Fibroblast of lung (primary cell): ENCODE data around the gene SLC35G1. TPM values are rescaled to one million over a fixed set of nuclear protein-coding genes. Genes with fewer than 3 reads are reported as not detected.

Experiments
- DNase-seq, 2 donors: peaks; one replicate each; pipeline versions ENCODE4 v3.0.0 to v3.0.0-alpha.2; 2010; ENCODE audit warnings: low read depth in 2 of 2
- H2AFZ ChIP-seq: 2 replicates; pipeline ENCODE4 v1.5.1; 2012; ENCODE audit warnings: low read length, control low read depth, inconsistent platforms
- H3K27ac ChIP-seq: 2 replicates; pipeline ENCODE4 v1.5.1; 2011; ENCODE audit warnings: low read length, control low read depth; ENCODE audit not compliant: insufficient read depth
- H3K27me3 ChIP-seq: 2 replicates; pipeline ENCODE4 v1.5.1; 2011; ENCODE audit warnings: mild to moderate bottlenecking, low read length; ENCODE audit not compliant: control insufficient read depth, insufficient read depth
- H3K36me3 ChIP-seq: 2 replicates; pipeline ENCODE4 v1.5.1; 2011; ENCODE audit warnings: low read length; ENCODE audit not compliant: control insufficient read depth, insufficient read depth
- H3K4me1 ChIP-seq: 2 replicates; pipeline ENCODE4 v1.5.1; 2011; ENCODE audit warnings: low read length; ENCODE audit not compliant: control insufficient read depth, insufficient read depth; ENCODE audit errors: extremely low read depth
- H3K4me2 ChIP-seq: 2 replicates; pipeline ENCODE4 v1.5.1; 2011; ENCODE audit warnings: low read length, control low read depth; ENCODE audit not compliant: insufficient read depth; ENCODE audit errors: extremely low read depth
- H3K4me3 ChIP-seq, 4 experiments: fragments of 200-600 bp in 1 of 4; sonication (generic) in 1 of 4; replicated peaks in 1 of 4; 2 replicates each; pipeline ENCODE4 v1.5.1; 2011 to 2016; ENCODE audit warnings: low read length in 4 of 4, low read depth in 3 of 4, mild to moderate bottlenecking in 3 of 4, control low read depth in 2 of 4, inconsistent platforms in 1 of 4, mixed read lengths in 1 of 4; ENCODE audit not compliant: insufficient read depth in 1 of 4; ENCODE audit errors: control extremely low read depth in 1 of 4
- H3K79me2 ChIP-seq: 2 replicates; pipeline ENCODE4 v1.5.1; 2012; ENCODE audit warnings: mild to moderate bottlenecking, low read length, inconsistent platforms; ENCODE audit not compliant: control insufficient read depth, insufficient read depth
- H3K9ac ChIP-seq: 2 replicates; pipeline ENCODE4 v1.5.1; 2011; ENCODE audit warnings: mild to moderate bottlenecking, low read length, control low read depth; ENCODE audit not compliant: insufficient read depth
- H3K9me3 ChIP-seq: 2 replicates; pipeline ENCODE4 v1.5.1; 2012; ENCODE audit warnings: low read depth, low read length; ENCODE audit not compliant: control insufficient read depth, insufficient read depth
- H4K20me1 ChIP-seq: 2 replicates; pipeline ENCODE4 v1.5.1; 2011; ENCODE audit warnings: low read length; ENCODE audit not compliant: control insufficient read depth, insufficient read depth; ENCODE audit errors: extremely low read depth
- CTCF ChIP-seq, 2 donors: IDR thresholded peaks in 1 of 2; conservative IDR thresholded peaks in 1 of 2; 1 replicate in 1 of 2; 2 replicates in 1 of 2; pipeline ENCODE4 v1.5.1; 2011 to 2012; ENCODE audit warnings: low read length in 2 of 2, control low read depth in 1 of 2, inconsistent platforms in 1 of 2, low read depth in 1 of 2, mild to moderate bottlenecking in 1 of 2
- EZH2 ChIP-seq: IDR thresholded peaks from 2 replicates; pipeline ENCODE4 v1.5.1; 2012; ENCODE audit warnings: low read length, control low read depth, mild to moderate bottlenecking; ENCODE audit errors: missing control alignments
- polyA plus RNA-seq, 2 donors: library from polyadenylated mRNA; depleted of rRNA in 1 of 2; stranded (reverse) in 1 of 2; unstranded in 1 of 2; fragments of >200 nt; gene quantifications; 2 replicates each; pipeline ENCODE4 v1.2.1, GENCODE V29; 2011 to 2012; ENCODE audit warnings: missing spikeins in 1 of 2
- total RNA-seq: library from RNA; depleted of rRNA; stranded (reverse); fragments of >200 nt; gene quantifications from 2 replicates; pipeline ENCODE4 v1.2.1, GENCODE V29; 2014

Gene SLC35G1
- total and polyA plus RNA-seq, 2 donors (not counting 1 experiment from before 2014, with no cell fraction given) = 4.0 to 8.1 TPM

GRCh38 chr10:93941606-93942005 lies 47.8 kb downstream of the SLC35G1 start:
- H3K9me3 ChIP-seq = no peaks in the 10 kb centered on the region
- H3K4me1 ChIP-seq = no peaks in the 10 kb centered on the region
- H3K4me3 ChIP-seq = no peak overlapping the region
- H3K27me3 ChIP-seq = no peaks in the 10 kb centered on the region
- TF ChIP-seq CTCF (conservative IDR thresholded peaks at IDR 0.05 in 1 of 2, IDR thresholded peaks at IDR 0.05 in 1 of 2; ENCODE audit: low read depth in 1 of 2, low read length in 2 of 2) (no peak), EZH2 (no peak)
- H3K27ac ChIP-seq = no peak overlapping the region
- DNase-seq = no peak
- H3K36me3 ChIP-seq = no peaks in the 10 kb centered on the region
- H4K20me1 ChIP-seq = no peaks in the 10 kb centered on the region
- no peak overlapping the region for H3K4me2 ChIP-seq
- no peak overlapping the region for H2AFZ ChIP-seq
- H3K79me2 ChIP-seq = no peaks in the 10 kb centered on the region
- no peak overlapping the region for H3K9ac ChIP-seq

GRCh38 chr10:93945819-93946218 lies 52.0 kb downstream of the SLC35G1 start:
- peaks cover 2% of the 10 kb centered on the region for H3K4me1 ChIP-seq

GRCh38 chr10:93947055-93947454 lies 53.3 kb downstream of the SLC35G1 start:
- Histone ChIP-seq H3K36me3 (no peaks in the 10 kb centered on the region), H3K79me2 (no peaks in the 10 kb centered on the region), H2AFZ (no peak overlapping the region), H3K4me1 (peaks cover 2% of the 10 kb centered on the region), H4K20me1 (no peaks in the 10 kb centered on the region), H3K4me2 (no peak overlapping the region), H3K9ac (no peak overlapping the region), H3K4me3 (no peak overlapping the region), H3K27ac (no peak overlapping the region), H3K27me3 (no peaks in the 10 kb centered on the region), H3K9me3 (no peaks in the 10 kb centered on the region)
- peak; percentile 55 to 94 for DNase-seq
- no peak for TF ChIP-seq CTCF (conservative IDR thresholded peaks at IDR 0.05 in 1 of 2, IDR thresholded peaks at IDR 0.05 in 1 of 2; ENCODE audit: low read depth in 1 of 2, low read length in 2 of 2)
- TF ChIP-seq EZH2 = no peak

More at GRCh38 chr10:93945819-93946218, 52.0 kb downstream of the SLC35G1 start:
- Histone ChIP-seq H3K4me3 (no peak overlapping the region), H3K4me2 (no peak overlapping the region), H2AFZ (no peak overlapping the region), H3K79me2 (no peaks in the 10 kb centered on the region), H3K9me3 (no peaks in the 10 kb centered on the region), H3K27me3 (no peaks in the 10 kb centered on the region), H3K36me3 (no peaks in the 10 kb centered on the region), H3K9ac (no peak overlapping the region), H4K20me1 (no peaks in the 10 kb centered on the region), H3K27ac (no peak overlapping the region)
- TF ChIP-seq CTCF (conservative IDR thresholded peaks at IDR 0.05 in 1 of 2, IDR thresholded peaks at IDR 0.05 in 1 of 2; ENCODE audit: low read depth in 1 of 2, low read length in 2 of 2) = no peak
- no peak for TF ChIP-seq EZH2
- DNase-seq = peak in 1 of 2 donors; percentile 5
